ENCODE results near the gene TFCP2L1.

TFCP2L1 gene

DNA sequence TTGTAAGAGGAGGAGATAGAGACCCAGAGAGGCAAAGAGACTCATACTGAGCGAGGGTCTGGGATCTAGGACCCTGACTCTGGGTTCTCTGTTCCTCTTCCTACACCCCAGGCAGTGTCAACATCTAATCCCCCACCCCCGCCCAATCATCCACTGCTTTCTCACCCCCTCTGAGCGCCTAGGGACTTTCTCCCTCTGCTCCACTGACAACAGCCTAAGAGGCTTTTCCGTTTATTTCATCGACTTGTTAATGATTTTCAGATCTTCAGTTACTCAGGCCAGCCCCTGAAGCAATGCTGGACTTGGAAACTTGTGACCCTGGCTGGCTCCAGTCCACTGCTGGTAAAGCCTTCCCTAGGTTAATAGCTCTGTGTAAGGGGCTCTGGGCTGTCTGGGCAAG lies 65.1 kb downstream of the TFCP2L1 start:
- no peak for DNase-seq (ENCODE audit: low read depth in 2 of 2)

DNA sequence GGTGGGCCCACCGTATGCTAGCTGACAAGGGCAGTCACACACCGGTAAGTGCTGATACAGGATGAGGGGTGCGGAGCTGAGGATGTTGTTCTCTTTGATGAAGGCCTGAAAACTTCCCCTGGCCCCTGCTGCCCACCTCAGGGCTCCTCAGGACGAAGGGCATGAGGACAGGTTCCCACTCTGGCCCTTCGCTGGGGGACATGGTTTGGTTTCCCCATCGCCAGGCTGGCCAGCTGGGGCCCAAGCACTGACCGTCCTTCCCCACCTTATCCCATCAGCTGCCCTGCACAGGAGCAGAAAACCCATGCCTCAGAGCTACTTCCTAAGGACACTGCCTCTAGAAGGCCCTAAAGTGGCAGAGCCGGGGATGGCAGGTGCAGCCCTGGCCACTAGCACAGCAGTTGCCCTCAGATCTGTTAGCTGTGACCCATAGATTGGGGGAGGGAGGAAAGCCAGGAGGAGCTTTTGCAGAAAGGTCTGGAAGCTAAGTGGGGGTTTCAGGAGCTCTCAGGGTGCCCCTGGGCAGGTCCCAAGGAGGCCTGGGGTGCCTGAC lies 66.5 kb downstream of the TFCP2L1 start:
- DNase-seq (ENCODE audit: low read depth in 2 of 2) = no peak

DNA sequence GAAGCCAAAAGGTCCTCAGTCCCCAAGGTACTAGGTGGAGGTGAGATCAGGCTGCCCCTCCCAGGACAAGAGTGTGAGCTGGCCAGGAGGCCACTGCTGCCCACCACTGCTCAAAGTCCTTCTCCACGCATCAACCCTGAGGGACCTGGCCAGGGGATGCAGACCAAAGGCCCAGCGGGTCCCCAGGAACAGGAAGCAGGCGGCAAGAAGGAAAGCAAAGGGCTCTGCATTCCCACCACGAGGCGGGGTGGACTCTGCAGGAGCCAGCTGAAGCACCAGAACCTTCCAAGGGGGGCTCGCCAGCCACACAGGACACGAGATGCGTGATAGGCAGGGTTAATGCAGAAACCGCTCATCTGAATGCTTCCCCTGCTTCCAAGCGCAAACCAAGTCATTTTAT lies 67.4 kb downstream of the TFCP2L1 start:
- no peak for DNase-seq (ENCODE audit: low read depth in 2 of 2)

DNA sequence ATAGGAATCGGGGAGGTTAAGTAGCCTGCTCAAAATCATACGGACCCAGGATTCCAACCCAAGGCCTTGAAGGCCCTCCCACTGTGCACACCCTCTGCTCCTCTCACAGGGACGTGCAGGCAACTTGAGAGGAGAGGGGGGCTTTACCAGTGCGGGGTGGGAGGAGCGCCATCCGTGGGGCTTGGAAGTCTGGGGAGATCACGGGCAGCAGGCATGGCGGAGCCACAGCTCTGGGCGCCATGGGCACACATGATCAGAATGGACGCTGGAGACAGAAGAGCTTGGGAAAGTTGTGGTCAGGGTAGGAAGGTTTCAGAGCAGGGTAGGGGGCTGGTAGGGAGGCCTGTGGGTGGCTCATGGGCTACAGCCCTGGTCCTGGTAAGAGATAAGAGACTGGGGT lies 70.7 kb downstream of the TFCP2L1 start:
- no peak for DNase-seq (ENCODE audit: low read depth in 2 of 2)

DNA sequence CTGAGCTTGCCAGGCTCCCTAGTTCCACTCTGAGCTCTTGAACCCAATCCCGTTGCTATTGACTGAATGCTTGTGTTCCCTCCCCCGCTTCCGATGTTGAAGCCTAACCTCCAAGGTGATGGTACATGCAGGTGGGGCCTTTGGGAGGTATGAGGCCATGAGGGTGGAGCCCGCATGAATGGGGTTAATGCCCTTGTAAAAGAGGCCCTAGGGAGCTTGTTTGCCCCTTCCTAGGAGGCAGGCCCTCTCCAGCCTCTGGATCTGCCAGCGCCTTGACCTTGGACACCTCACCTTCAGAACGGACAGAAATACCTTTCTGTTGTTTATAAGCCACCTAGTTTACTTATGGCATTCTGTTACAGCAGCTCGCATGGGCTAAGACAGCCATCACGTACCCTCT lies 71.6 kb downstream of the TFCP2L1 start:
- DNase-seq (ENCODE audit: low read depth in 2 of 2) = no peak

DNA sequence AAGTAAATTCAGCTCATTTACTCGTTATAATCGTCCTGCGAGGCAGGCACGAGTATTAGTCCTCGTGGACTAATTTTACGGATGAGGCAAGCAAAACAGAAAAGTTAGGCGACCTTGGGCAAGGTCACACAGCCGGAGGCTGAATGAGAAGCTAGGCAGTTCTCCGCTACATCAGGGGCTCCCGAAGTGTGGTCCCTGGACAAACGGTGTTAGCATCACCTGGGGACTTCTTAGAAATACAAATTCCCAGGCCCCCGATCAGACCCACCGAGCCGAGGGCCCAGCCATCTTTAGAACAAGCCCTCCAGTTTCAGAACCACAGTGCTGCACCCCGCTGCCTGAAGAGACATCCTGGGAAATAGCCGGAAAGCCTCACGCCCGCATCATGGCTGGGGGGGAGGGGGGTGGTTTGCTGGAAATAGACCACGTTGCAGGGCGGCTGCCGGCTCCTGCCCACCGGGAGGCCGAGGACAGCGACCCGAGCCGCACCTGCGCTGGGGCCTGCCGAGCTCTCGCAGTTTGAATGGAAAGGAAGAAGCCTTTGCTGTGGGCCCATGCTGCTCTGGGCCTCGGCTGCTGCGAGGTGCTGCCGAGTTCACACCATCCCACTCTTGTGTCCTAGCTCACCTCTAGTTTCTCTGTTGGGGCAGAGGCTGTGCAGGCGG lies 72.2 kb downstream of the TFCP2L1 start:
- no peak for DNase-seq (ENCODE audit: low read depth in 2 of 2)

DNA sequence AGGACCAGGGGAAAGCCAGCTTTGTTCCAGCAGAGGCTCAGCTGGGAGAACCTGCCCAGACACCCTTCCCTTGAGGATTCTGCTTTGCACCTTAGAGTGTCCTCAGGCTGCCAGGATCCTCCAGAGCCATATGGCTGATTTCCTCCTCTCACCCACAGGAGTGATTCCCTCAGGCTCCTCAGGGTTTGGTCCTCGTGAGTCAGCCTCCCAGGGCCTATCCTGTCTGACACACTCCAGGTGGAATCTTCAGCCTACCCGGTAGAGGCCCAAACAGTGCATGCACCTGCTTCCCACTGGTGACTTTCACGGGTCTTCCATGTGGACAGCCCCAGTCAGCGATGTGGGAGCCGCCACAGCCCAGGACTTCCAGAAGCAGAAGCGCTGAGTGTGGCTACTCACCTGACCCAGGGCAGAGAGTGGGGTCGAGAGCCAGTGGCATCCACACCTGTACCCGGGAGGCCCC lies 73.3 kb downstream of the TFCP2L1 start:
- no peak for DNase-seq (ENCODE audit: low read depth in 2 of 2)

DNA sequence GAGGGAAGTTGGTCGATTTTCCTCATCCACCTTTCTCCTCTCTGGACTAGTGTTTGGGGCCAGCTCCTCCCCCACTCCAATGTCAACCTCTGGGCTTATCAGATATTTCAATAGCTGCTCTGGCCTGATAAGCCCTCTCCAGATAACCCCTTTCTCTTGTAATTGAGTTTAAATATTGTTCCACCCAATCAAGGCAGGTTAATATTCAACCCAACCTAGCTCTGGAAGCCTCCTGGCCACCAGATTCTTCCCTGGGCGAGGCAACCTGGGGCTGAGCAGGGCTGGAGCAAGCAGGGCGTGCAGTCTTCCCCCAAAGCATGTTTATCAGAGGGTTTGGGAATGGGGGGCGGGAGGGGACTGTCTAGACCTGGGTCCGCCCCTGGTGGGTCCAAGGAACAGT lies 73.8 kb downstream of the TFCP2L1 start:
- no peak for DNase-seq (ENCODE audit: low read depth in 2 of 2)

DNA sequence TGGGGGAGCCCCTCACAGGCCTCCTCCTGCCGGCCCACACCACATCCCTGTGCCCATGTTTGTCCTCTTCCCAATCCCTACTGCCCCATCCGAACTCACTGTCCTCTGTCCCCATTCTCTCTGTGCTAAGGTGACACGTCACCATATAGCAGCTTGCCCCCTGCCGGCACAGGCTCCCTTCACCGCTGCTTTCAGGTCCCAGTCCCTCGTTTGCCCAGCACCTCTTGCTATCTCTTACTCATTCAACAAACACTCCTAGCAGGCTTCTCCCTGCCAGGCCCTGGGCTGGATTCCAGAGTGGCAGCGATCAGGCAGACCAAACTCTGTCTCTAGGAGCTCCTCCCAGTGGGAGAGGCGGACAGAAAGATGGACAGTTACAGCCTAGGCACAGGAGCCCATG lies 74.3 kb downstream of the TFCP2L1 start:
- no peak for DNase-seq (ENCODE audit: low read depth in 2 of 2)

DNA sequence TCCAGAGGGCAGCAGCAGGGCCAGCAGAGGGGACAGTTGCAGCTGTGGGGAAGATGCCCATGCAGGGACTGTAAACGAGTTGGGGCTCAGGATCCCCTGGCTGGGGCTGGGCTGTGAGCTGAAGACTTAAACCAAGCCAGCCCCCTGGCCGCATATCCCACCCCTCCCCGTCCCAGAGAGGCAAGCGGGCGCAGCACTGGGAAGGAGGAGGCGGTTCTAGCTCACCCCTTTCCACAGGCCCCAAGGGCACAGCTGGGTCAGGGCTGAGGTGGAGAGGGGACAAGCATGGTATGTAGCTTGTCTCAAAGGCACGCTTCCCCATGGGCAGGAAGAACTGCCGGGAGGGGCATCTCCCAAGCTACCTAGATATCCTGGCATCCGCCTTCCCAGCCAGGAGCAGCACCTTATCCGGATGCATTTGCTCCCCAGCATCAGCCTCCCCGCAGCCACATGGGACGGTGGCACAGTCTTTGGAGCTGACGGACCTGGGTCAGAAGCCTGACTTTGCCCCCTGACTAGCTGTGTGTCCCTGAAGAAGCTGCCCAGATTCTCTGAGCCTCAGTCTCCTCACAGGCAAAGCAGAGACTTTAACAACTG lies 75.9 kb downstream of the TFCP2L1 start:
- no peak for DNase-seq (ENCODE audit: low read depth in 2 of 2)

DNA sequence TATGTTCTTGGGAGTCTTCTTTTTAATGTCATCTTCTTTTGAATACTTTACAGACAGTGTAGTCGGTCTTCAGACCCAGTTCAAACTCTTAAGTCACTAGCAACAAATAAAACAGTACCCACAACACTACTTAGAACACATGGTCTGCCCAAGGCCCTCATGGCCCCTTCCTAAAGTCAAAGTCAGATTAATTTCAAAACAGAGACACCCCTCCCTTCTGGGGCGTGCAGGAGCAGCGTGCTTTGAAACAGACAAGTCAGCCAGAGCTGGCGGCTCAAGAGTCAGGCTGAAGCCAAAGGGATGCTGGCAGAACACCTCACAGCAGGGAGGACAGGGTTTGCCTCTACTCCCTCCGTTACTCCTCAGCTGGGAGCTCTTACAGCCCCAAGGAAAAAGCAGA lies 77.5 kb downstream of the TFCP2L1 start:
- no peak for DNase-seq (ENCODE audit: low read depth in 2 of 2)

DNA sequence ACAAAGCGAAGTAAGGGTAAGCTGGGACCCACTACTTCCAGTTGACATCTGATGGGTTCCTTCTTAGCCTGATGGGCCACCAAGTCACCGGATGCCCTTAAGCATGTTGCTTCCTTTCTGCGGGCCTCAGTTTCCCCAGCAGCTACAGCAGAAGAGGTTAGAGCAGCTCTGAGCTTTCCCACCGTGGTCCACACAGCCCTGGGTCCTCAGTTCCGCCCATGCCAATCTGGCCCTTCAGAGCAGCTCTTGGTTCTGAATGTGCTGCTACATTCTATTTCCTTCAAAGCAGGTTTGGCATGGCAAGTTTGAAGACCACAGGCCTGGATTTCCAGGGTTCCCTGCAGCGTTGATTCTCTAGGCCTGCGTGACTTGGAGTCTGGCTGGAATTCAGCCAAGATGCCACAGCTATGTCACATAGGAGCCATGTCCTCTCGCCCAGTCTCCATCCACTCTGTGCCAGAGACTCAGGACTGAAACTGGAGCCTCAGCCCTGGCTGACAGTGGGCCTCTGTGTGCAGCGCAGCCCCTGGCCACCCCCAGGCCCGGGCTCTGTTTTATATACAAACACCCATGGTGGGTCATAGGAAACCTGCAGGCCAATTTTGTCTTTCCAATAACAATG lies 79.6 kb downstream of the TFCP2L1 start:
- DNase-seq (ENCODE audit: low read depth in 2 of 2) = no peak

DNA sequence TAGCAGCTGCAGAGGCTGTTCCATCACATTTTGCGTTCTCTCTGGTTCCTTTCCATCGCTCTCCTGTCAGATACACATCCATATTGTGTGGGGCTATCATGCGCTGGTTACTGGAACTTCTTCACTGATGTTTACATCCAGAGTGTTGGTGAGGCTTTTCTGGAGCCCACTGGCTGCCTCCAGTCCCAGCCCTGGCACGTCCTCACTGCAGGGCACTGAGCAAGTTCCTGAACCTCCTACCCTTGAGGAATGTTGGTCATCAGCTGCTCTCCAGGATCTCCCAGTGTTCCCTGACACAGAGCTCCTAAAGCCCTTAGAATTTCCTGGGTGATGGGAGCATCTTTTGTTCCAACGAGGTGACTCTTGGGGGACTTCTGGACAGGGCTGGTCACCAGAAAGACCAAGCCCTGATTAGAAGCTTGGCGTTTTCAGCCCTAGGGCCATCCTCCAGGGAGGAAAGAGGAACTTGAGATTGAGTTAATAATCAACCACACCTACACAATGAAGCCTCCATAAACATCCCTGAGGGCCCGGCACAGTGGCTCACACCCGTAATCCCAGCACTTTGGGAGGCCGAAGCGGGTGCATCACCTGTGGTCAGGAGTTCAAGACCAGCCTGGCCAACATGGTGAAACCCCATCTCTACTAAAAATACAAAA lies 81.3 kb downstream of the TFCP2L1 start:
- no peak for DNase-seq (ENCODE audit: low read depth in 2 of 2)

DNA sequence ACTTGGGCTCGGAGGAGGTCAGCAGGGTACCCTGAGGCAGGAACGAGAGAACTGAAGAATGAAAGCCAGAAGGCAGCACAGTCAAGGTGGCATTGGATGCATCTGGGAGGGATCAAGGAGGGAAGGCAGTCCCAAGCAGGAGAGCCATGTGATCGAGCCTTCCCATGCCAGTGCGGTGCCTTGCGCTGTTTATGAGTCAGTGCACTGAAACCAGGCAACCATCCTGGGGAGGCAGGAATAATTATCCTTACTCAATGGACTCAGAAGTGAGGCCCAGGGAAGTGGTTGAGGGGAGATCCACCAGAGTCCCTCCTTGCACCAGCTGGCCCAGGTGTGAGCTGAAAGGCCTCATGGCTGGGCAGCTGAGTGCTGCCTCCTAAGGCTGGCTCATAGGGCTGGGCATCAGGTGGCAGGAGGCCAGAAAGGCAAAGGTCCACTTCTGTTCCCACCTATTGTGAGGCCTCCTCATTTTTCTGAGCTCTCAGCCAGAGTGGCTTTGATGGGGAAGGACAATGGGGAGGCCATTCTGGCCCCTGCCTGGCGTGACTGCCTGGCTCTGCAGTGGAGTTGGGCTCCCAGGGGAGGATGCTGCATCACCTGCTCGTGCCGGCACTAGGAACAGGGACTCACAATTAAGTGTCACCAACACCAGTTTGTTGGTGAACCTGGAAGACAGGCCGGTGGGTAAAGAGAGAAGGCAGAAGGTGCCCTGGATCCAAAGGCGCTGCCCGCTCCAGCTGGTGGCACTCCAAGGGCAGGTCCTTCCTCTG lies 82.3 kb downstream of the TFCP2L1 start:
- DNase-seq (ENCODE audit: low read depth in 2 of 2) = no peak

DNA sequence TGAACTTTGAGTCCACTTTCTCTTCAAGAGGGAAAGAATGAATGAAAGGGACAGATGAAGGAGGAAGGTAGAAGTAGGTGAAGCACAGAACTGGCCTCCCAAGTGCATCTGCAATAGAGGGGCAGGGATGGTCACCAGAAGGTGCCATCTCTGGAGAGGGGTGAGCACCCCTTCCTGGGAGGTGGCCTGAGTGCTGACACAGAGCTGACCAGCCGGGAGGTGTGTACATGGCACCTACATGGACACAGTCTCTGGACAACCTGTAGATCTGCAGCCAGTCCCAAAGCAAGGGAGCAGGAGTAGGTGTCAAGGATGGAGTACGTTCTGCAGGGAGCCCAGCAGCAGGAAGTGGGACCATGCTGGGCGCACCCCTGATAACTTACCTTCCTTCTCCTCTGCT lies 83.2 kb downstream of the TFCP2L1 start:
- DNase-seq (ENCODE audit: low read depth in 2 of 2) = no peak

DNA sequence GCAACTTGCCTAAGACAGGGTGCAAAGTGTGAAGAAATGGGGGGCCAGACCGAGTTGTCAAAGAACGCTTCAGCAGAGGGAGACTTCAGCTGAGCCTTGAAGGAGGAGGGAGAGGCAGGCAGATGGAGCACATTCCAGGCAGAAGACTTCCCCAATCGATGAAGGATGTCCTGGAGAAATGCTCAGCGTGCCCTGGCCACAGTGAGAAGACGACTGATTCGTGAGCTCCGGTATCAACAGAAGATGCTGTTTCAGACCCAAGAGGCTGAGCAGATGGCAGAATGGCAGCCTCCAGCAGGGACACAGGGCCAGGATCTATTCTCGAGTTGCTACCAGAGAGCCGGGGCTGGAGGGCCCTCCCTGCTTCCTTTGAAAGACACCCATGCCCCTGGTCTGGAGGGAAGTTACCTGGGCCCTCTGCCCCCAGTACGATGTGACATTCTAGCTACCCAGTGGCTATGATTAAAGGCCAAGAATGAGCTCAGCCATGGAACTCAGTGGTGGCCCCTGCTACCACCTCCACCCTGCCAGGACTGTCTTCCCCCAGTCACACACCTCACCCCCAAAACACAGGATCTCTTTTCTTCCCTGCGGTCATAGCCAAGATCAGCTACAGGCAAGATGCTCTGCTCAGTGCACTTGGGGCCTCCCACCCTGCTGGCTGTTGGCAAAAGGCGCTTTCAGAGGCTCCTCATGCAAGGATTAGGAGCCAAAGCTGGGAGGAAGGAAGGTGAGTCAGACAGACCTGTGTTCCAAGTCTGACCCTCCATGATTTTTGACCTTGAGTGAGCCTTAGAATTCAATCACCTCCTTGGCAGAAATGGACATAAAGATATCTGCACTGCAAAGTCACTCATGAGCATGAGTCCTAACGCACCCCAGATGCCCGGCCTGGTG lies 84.3 kb downstream of the TFCP2L1 start:
- DNase-seq (ENCODE audit: low read depth in 2 of 2) = no peak

DNA sequence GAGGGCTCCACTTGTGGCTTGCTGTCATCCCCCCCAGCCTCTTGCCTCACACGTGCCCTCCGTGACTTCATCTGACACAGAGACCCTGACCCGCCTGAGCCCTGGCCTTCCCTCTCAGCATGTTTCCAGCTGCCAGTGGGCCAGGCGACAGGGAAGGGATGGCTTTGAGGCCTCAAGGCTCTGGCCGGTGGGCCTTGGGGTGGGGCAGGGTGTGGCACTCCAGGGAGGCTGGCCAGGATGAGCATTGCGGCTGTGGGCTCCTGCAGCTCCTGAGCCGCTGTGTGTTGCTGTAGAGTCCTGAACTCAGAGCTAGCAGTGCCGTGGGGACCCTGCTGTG lies 85.0 kb downstream of the TFCP2L1 start:
- no peak for DNase-seq (ENCODE audit: low read depth in 2 of 2)

DNA sequence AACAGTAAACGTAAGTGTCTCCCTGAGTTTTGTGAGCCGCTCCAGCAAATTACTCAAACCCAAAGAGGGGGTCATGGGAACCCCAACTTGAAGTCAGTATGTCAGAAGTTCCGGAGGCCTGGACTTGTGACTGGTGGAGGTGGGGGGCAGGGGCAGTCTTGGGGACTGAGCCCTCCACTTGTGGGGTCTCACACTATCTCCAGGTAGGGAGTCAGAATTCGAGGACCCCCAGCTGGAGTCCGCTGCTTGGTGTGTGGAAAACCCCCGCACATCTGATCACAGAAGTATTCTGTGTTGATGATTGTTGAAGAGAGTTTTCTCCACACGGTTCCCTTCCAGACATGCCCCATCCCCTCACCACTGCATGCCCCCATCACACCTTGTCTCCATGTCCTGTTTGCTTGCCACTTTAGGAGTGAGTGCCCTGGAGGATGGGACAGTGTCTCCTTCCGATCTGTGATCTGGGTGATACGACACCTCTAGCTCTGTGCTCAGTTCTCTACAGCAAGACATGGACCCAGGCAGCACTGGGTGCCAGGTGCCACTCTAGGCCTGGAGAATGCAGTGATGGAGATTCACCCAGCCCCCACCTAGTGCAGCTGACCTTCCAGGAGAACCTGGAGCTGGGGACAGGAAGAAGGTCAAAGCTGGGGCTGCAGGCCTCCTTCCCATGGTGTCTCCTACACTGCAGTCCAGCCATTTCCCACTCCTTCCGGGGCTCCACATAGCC lies 85.6 kb downstream of the TFCP2L1 start:
- DNase-seq (ENCODE audit: low read depth in 2 of 2) = no peak

DNA sequence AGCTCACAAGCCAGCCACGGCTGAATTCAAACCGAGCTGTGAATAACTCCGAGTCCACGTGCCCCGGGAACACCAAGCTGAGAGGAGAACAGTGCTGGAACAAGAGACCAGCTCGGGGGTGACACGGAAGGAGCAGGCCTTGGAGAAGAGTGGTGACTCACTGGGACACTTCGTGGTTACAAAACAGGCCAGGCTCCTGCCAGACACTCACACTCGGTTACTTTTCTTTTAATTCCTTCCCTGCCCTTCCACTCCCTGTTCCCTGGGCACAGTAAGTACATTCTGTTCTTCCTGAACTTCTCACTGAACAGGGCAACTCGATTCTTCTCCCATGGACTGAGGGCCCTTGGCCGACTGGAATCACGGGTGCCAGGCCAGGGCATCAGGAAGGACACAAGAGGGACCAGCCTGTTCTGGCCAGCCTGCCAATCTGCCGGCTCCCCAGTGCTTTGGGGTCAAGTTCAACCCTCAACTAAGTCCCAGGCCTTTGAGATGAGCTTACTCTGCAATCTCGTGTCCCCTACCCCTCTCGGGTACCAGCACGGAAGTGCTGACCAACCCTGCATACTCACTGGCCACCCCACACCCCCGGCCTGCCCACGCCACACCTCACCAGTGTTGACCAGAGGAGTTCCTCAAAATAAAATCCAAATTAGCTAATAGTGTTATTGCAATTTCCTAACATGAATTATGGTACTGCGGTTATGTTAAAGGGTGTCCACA lies 87.5 kb downstream of the TFCP2L1 start:
- DNase-seq (ENCODE audit: low read depth in 2 of 2) = no peak

DNA sequence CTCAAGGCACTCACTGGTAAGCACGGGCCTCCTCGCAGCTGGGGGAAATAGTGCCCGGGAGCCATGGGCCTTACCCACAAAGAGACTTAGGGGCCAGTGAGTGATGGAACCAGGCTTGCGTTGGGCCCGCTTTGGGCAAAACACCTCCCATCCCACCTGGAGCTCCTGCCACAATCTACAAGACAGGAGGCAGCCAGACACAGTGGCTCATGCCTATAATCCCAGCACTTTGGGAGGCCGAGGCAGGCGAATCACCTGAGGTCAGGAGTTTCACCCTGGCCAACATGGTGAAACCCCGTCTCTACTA lies 88.2 kb downstream of the TFCP2L1 start:
- no peak for DNase-seq (ENCODE audit: low read depth in 2 of 2)
